ENCODE results near the gene ANK3.
"Not testable (repeated sequence)": the region's sequence is repeated elsewhere in the genome, so short reads cannot be mapped to it uniquely, and the experiment has no call there.

Gene ANK3

DNA sequence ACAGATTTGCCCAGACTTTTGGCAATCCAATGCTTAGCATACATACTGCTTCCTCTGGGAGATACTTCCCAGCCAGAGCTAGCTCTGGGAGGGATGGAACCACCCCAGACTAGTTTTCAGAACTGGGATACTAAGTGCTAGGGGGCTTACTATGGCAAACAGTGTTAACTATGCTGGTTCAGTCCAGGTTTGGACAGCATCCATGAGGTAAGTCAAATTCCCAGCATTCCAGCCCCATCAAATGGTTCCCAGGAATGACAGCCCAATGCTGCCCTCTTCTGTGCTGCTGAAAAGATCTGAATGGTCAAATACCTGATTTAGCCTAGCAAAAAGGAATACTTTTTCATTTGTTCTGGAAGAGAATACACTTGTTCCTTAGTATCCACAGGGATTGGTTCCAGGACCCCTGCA, 341.6 kb downstream of the ANK3 start:
- no peak for DNase-seq

DNA sequence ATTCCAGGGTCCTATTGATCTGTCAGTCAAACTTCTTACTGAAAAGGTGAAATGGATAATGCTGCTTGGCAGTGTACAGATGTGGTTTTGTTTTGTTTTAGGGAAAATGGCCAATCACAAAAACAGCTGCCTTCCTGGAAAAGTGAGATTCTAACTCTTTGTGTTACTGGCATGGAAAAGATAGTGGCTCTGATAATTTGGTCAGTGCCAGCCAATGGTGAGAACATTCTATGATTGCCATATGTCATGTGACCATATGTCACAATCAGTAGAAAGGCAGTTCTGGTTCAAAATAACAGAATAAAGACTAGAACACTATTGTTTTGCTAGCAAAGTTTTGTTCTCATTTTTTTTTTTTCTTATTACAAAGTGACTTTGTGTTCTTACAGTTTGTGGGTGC, 344.1 kb downstream of the ANK3 start:
- no peak for DNase-seq

DNA sequence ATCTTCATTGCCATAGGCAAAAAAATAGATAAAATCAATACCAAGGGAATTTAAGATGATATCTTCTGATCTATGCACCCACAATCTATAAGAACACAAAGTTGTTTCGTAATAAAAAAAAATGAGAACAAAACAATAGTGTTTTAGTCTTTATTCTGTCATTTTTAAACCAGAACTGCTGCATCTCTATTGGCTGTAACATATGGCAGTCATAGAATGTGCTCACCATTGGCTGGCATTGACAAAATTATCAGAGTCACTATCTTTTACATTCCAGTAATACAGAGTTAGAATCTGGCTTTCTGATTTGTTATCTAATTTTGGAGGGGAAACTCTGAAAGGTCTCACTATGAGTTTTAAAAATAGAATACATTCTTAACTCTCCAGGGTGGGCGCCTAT, 344.7 kb downstream of the ANK3 start:
- no peak for DNase-seq

DNA sequence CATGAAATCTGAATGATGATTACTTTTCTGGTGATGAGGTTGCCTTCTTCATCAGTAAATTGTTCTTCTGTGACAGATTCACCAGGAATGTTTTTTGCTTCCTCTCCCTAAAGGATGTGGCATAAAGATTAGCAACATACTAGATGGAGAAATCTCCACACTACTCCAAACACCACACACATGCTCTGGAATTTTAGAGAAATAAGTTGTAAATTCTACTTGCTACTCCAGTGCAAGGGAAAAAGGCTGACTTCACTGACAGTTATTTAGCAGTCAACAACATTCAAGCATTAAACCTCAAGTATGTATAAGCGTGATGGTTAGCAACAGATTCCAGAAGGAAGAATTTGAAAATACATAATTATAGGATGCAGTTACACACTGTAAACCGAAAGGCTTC, 345.4 kb downstream of the ANK3 start:
- DNase-seq: no peak

- no peak for DNase-seq
These were observed 346.0 kb downstream of the ANK3 start for GRCh38 chr10:60043561-60044241.

DNA sequence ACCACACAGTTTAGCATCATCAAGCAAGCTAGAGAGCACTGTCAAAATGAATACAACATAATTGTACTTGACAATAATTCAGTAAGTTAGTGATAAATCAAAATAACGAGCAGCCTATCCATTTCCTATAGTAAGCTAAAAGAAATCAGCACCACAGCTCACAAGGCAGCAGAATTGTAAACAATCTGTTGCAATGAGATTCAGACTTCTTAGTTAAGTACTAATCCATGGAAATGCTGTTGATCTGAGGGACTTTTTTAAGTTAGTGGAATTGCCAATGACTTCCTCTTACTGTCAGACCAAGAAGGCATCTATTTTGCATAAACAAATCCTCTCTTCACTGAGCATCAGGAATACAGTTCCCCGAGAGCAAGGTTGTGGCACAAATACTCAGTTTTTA, 346.8 kb downstream of the ANK3 start:
- no peak for DNase-seq

DNA sequence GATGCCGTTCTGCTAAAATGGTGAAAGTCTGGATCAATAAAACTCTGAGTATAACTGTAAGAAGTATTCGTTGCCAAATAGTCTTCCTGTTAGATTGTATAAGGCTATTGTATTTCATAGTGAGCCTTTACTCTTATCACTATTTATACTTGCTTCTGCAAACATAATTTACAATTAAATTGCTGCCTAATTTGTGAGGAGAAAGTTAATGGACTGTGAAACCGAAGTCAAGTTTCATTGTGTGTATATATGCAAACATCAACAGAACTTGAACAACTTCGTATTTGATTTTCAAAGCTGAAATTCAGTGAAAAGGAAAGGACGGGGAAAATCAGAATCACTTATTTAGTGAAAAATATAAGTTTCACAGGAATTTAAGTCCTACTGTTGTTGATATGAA, 347.4 kb downstream of the ANK3 start:
- DNase-seq: no peak

DNA sequence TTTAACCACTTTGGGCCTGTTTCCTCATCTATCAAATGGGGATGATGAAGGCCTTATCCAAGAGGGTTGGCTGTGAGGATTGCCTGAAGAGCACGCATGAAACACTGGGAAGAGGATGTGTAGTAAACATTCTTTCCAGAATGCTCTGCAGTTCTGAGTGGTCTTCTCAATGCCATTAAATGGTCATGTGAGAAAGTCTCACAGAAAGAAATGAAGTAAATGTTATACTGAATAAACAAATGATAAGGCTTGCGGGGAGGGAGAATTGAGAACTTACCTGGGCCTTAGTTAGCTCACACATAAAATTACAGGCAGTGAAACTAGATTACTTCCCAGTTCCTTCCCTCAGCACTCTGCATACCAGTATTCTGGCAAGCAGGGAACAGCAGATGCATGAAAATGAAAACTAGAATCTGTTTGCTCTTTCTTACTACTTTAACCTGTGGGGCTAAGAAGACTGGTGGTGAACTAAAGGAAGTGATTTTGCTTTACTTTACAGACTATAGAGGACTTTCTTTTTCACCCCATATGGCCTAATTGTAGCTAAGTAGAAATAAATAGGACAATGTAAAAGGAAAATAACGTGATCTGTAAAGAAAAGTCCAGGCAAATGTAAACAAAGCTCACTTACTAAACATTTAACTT, 348.1 kb downstream of the ANK3 start:
- DNase-seq: no peak

DNA sequence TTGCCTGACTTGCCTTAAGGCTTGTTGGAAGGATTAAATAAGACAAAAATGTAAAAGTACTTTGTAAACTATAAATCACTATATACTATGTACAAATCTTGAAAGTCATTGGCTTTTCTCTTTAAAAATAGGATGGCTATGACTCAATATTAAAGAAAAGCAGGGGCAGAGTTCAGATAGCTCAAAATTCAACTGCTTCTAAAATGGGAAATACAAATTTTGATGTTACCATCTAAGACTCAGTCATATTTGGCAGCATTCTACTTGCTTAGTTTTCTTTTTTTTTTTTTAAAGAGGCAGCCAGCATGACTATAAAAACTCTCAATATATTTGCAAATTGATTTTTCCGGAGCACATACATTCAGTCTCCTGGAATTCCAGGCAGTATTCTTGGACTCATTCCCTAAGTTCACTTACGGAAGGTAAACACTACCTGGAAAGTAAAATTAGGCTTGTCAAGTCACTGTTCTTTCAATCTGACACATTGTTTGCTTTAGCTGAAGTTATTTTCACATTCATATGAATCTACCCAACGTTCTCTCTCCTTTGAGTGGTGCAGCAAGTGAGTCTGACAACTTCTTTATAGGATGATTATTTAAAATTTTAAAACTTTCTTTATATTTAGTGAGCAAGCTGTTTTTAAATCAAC, 349.5 kb downstream of the ANK3 start:
- no peak for DNase-seq

GRCh38 chr10:60035984-60036383, 353.7 kb downstream of the ANK3 start:
- DNase-seq: no peak

GRCh38 chr10:60035375-60035774, 354.3 kb downstream of the ANK3 start:
- not testable (repeated sequence) for DNase-seq

GRCh38 chr10:60032723-60033122, 357.0 kb downstream of the ANK3 start:
- DNase-seq: peak in 1 of 2 experiments; percentile 8

GRCh38 chr10:60031664-60032063, 358.0 kb downstream of the ANK3 start:
- DNase-seq: no peak

DNA sequence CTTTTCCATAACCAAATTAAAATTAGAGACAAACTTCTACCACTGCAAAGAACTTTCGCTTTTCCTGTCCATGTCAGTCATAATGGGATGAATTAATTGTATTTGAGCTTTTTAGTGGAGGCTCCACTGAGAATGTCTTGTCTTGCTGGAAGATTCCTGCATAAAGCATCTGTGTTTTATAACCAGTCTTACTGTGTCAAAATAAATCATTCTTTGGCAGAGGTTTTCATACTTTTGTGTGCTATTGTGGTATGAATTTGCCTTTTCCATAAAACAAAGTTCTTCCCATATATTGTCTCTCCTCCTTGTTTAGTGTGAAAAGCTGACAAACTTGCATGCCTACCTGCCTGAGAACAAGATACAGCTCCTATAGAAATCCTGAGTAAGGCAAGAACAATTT, 358.5 kb downstream of the ANK3 start:
- no peak for DNase-seq

DNA sequence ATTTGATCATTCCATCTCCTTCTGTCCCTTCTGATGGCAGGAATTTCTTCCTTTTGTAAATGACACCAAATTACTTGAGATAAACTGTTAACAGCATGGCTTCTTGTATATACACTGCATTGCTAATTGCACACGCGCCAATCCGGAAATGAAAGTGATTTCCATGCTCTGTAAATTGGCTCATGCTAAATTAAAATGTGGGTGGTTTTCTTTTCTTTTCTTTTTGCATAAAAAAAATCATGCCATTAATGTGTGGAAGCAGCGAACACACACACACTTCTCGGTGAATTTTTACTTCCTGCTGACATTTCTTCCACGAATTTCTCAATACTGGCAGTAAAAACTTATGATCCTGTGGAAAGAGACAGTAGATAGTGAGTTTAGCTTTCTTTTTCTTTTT, 360.2 kb downstream of the ANK3 start:
- no peak for DNase-seq

DNA sequence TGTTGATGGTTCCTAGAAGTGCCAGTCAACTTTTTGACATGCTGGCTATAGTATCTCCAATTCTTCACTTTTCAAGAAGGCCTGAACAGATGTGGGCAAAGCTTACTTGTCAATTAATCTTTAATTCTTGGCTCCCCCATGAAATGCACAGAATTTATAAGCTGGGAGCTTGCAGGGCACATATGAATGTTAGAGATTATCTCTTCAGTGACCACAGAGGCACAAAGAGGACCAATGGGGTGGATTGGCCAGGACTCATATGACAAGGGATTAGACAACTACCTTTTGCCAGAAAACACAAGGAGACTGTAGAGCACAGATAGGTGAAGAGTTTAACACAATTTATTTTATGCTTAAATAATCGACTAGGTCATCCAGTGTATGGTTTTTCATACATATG, 361.6 kb downstream of the ANK3 start:
- no peak for DNase-seq

DNA sequence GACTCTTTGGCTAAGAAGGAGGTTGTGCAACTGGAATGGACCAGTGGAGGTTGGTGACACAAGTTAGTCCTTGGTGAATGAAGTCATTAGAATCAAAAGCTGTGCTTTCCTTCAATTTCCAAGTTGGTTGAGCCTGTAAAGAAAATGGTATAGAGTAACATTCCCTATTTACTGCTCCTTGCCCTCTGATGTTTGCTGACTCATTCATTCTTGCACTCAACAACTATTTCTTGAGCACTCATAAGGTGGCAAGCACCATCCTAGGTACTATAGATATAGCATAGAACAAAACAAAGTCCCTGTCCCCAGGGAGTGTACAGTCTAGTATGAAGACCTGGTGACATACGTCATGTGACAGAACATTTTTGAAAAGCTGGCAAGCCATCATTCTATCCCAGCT, 364.4 kb downstream of the ANK3 start:
- DNase-seq: no peak

DNA sequence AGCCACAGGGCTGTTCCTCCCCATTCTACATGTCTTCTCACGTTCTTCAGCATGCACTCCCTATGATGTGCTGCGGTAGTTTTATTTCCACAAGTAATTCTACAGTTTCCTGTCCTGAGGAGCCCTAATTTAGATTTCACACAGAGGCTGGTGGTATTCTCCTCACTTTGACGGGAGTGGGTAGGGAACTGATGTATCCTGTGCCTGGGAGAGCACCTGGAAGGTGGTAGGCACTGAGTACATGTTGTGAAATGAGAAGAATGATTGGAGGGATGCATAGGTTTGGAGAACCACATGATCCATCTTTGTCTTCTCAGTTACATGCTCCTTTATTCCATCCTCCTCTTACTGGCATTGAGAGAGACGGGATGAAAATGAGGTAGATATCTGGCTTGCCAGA, 365.2 kb downstream of the ANK3 start:
- no peak for DNase-seq

- DNase-seq: no peak
These were observed 366.4 kb downstream of the ANK3 start for GRCh38 chr10:60023155-60023877.

- DNase-seq: no peak
These were observed 368.3 kb downstream of the ANK3 start for GRCh38 chr10:60021361-60021760.

- no peak for DNase-seq
These were observed 372.9 kb downstream of the ANK3 start for GRCh38 chr10:60016794-60017193.

GRCh38 chr10:60009710-60010383, 379.8 kb downstream of the ANK3 start:
- DNase-seq: no peak

DNA sequence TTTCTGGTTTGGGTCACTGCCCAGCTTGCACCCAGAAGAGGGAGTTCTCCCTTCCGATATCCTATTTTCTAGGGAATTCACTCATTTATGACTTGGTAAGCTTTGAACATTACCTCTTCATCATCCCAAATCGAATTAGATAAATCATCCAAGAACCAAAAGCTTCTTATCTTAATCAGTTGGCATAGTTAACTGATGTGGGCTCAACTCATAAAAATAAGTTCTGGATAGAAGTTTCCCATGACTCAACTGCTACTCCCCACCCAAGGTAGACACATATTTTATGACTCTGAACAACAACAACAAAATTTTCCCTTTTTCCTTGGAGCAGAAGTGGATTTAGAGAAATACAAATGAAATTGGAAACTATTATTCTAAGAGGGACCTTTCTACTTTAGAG, 380.4 kb downstream of the ANK3 start:
- no peak for DNase-seq

All from SHP77 (cell line).